GM20431 (cell line): ENCODE data around the gene SPOCK1.
"Not testable (repeated sequence)": the region's sequence is repeated elsewhere in the genome, so short reads cannot be mapped to it uniquely, and the experiment has no call there.

ENCODE experiments used
- in situ Hi-C: fragments of 300-500 bp; cut with MseI, MboI; formaldehyde crosslinking; loops from one replicate; pipeline ENCODE4 v1.15.0; 2020; ENCODE audit warnings: low sequenced_read_pairs; ENCODE audit not compliant: unreplicated experiment

SPOCK1 gene

DNA sequence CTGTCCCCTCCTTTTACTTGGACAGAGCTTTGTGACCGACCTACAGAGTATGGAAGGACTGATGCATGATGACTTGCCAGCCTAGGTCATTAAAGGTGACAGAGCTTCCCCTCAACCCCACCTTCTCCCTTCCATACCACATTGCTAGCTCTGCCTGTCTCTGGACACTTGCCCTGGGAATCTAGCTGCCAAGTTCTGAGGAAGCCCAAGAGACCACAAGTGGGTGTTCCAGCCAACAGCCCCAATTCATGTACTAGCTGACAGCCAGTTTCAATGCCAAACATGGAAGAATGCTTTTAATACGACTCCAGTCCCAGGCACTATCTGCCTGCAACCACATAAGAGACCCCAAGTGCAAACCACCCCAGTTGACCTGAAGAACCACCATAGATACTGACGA lies 477.1 kb downstream of the SPOCK1 start:
- in situ Hi-C loops, result no loop called here

DNA sequence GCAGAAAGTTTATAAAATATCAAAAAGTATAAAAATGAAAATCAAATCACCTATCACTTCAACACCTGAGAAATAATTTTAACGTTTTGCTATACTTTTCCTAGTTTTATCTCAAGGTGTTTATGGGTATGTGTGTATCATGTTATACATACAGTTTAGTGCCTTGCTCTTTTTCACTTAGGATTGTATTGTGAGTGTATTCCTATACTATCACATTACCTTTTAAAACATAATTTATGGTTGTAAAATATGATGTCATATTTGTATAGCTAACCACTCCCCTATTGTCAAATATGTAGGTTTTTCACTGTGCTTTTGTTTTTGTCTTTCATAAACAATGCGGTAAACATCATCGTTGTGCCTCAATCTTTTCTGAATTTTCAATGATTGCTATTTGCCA lies 479.9 kb downstream of the SPOCK1 start:
- in situ Hi-C loops, result no loop called here

DNA sequence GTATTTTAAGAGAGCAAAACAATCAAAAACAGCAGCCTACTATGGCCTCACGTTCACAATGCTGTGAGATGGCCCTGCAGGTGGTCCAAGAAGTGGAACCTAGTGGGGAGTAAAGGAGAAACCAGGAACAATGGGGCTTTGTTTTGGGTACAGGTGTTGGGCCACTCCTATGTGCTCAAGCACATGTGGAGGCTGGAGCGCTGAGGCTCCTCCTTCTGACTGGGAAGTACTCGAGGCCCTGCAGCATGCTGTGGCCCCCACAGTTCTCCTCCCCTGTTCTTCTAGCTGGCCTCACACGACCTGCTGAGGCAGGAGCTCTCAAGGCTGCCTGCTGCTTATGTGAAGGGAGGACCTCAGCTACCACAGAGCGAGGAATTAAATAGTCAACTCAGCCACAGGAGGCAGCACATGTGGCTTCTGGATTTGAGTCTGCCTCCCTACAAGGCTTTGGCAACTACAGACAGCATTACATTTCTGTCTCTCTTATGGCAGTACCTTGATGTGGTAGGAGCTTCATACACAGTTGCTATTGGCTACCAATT lies 482.3 kb downstream of the SPOCK1 start:
- in situ Hi-C loops, result no loop called here

DNA sequence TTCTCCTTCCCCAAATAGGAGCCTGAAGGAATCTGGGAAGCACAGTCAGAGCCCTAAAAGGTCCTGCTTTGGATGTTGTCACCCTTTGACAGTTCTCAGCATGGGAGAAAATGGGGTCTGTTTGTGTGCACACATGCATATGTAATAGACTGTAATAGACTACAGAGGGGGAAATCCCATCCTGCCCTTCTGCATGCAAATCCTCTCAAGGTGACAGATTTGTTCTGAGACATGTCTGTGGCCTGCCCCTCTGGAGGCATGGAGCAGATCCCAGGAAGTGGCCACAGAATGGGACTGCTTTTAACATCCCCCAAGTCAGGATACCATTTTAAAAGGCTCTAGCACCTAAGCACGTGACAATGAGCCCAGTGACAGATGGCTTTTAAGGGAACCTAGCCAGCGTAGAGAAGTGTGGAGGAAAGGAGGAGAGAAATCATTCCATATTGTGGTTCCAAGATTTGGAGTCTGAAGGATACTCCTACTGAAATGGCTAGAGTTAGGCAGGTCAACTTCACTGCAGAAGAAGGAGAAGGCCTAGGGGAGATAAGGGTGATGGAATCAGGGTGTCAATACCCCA lies 483.5 kb downstream of the SPOCK1 start:
- in situ Hi-C loops, result no loop called here

DNA sequence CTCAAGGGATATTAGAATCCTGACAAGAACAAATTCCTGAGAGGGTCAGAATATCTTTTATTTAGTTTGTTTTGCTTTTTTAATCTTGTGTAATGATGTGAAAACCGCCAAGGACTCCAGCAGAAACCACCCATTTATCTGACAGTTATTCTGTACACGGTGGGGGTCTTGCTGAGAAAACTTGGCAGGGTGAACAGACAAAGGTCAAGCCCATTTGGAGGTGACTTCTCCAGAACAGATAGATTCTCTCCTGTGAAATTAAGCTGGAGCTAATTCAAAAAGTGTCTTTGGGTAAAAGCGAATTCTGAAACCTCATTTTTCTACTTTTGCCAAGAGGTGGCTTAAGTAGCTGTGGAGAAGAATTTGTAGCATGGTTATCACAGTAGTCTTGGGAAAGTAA lies 484.4 kb downstream of the SPOCK1 start:
- in situ Hi-C loops, result no loop called here

DNA sequence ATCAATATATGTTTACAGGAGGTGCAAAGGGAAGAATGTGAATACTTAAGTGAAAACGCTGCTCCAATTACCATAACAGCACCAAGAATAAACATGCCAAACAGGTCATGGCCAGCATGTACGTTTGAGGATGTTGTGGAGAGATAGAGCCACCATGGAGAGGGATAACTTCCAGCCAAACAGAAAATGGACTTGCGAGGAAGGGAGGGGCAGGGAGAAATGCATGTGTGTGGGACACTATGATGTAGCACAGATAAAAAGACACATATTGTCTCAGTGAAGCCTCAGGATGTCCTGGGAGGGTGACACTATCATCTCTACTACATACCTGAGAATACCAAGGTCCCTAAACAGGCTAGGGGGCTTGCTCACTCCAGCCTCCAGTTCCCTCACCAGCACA lies 488.9 kb downstream of the SPOCK1 start:
- in situ Hi-C loops, result no loop called here

DNA sequence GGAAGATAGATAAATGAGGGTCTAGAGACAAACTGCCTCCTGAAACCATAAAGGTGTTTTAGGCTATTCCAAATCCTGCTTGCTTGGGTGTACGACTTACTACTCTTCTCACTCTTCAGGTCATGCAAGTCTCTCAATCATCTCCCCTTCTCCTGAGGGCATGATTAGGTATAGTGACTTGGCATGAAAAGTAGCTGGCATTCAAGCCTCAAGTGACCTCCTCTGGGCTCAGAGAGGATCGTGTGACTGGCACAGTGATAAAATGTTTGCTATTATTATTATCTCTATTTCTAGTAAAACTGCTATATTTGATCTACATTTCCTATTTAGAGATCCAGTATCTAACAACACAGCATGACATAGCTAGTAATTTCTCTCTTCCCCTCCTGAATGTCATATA lies 494.8 kb downstream of the SPOCK1 start:
- in situ Hi-C loops, result no loop called here

DNA sequence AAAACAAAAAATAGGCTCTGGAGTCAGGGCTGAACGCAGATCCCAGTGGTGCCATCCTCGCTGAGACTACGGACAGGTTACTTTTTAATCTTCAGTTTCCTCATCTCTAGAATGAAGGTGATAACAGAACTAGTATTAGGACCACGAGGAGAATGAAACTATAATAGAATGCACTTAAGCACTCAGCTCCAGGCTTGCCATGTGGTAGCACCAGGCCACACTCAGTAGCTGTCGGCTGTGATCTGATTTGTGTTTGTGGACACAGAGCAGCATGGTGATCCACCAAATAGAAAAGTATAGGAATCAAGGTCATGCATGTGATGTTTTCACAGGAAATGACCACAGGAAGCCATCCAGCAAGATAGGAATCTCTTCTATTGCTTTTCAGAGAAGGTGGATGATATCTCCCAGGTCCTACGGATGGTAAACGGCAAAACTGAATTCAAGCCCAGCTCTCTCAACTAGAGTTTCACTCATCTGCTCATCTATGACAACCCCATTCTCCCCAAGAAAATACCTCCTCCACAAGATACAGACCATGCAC lies 498.0 kb downstream of the SPOCK1 start:
- in situ Hi-C loops, result no loop called here

DNA sequence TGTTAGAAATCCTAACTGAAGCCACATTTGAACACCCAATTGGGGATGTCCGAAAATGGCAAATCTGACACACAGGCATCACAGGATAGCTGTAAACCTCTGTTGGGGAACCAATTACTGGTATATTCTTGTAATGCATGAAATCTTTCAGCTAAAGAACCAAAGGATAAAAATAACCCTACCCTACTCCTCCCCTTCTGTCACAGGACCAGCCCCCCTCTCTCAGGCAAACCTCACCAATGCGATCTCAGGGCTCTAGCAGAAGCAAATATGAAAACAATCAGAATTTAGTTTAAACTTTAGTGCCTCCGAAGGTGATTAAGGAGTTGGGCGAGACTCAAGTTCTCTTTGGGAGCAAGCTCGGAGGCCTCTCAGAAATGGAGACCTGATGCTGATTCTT lies 499.3 kb downstream of the SPOCK1 start:
- in situ Hi-C loops, result no loop called here

DNA sequence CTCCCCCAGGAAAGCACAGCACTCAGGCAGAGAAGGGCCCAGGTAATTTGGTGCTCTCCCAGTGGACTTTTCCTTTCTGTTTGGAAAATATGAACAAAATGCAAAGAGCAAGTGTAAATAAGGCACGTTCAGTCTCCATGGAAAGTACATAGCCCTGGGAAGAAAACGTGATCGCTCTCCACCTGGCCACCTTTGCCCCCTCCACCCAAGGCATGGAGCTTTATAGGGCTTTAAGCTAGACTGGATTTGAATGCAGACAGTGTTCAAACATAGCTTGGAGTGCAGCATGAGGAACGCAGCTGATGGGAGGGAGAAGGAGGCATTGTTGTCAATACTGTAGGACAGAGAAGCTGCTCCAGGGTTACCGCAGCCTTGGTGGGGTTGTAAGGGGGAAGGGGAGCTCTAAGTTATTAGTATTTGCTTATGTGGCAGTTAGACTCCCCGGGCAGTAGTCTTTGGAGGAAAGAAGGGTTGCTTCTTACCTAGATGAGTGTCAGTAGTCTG lies 500.2 kb downstream of the SPOCK1 start:
- in situ Hi-C loops, result no loop called here

DNA sequence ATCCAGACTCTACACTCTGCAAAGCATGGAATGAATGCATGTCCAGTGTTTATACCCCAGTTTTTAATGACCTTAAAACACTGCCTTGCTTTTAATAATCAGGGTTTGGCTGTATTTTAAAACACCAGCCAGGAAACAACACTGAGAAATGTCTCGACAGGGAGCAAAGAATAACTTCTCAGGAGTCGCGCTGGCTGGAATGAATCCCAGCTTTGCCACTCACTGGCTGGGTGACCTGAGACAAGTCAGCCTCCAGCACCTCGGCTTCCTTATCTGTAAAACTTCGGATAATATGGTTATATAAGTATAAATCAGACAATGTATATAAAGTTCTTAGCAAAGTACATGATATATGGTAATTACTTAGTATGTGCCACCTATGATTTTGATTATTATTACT lies 505.0 kb downstream of the SPOCK1 start:
- in situ Hi-C loops, result no loop called here

DNA sequence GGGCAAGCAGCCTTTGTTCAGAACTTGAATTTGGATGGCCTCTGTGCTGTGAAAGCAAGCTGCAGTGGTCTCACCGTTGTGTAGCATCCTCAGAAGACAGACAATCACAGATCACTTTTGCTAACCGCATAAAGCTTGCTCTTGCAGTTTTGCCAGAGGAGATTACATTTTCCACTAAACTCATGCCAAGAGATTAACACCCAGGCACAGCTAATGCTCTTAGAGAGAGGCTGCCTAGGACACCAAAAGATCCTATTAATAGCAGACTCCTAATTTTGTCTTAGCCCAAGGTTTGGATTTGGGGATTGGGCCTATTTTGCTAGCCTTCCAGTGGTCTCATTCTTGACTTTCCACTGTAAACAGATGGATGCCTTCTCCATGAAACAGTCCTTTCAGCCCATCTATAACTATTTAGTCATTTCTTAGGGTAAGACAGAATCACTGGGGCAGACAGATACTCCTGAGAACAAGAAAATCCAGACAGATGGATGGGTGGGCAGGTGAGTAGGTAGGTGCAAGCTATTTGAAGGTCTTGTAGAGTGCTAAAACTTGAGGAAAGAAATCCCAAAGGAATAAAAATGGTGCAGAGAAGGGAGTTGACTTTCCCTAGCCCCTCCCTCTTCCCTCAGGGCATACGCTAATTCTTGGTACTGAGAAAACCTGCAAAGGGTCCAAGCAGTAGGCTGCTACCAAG lies 506.2 kb downstream of the SPOCK1 start:
- in situ Hi-C loops, result no loop called here

DNA sequence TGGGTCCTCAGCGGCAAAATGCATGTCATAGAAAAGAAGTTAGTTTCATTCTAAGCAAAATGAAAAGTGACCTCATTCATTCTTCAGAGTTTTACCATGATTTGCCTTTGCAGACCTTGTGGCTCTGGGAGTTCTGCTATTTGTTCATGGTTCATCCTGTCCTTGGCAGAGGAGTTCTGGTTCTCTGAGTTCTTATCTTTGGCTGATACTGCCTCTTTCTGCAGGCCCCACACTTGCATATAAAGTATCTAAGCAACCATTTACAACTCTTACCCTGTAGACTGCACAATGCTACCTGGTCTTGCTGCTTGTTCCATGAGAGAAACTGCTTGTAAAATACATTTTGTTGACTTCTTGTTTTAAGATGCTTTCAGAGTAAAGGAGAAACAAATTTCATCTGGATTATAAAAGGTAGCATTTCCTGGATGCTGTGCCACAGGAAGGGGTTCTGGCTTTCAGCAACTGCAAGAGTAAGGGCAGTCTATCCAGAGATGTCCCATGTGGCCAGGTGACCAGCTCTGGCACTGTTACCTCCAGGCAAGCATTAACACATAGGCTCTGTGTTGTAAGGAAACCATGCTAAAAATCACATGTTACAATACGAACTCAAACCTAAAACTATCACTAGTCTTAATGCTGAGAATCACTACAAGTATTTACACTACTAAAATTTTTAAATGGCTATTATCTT lies 513.2 kb downstream of the SPOCK1 start:
- in situ Hi-C loops, result no loop called here

DNA sequence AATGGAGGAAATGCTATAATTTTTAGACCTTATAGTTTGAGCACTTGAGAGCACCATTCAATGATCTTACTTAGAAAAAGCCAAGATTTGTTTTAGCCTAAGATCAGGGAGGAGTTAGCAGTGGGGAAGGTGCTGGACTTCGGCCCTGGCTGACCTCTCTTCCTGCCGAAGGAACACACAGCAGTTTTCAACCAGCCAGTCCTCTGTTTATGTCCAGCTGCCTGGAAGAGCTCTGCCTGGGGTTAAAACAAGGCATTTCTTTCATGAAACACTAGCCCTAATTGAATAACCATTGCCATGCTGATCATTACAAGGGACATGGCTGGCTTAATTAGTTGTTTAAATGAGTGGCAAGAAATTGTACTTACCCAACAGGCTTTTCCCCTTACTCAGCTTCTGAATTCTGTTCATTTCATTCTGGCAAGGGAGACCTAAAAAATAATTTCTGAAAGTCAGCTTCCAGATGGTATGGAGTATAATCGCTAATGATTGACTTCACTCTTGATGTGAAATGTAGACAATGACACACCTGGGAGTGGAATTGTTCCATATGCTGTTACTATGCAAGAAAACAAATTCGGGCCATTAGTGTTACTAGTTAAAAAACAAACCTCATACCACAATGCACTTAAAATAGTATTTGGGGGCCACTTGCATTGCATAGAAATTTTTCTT lies 514.2 kb downstream of the SPOCK1 start:
- in situ Hi-C loops, result no loop called here

DNA sequence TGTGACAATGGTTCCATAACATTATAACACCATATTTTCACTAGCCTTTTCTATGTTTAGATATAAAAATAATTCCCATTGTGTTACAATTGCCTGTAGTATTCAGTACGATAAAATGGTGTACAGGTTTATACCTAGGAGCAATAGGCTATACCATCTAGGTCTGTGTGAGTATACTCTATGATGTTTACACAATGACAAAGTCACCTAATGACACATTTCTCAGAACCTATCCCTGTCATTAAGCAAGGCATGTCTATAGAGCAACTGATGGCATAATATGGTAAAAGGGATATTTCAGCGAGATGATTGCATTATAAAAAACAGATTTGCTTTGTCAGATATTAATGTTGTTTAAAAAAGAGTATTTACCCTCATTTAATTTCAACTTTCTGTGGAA lies 517.2 kb downstream of the SPOCK1 start:
- in situ Hi-C loops, result no loop called here

DNA sequence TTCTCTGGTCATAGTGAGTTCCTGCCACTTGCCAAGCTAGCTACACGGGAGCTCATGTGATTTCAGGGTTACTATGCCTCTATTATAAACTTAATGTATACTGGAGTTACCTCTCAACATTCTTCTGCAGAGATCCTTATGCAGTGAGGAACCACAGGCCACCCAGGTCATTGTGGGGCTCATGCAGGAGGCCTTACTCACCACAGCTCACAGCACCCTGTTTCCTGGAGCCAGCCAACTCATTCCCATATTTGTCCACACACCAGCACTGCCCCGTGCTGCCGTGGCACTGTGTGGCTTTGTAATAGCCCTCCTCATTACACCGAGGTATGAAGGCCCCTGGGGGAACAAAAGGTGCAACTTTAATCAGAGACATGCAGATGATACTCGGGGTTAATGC lies 520.0 kb downstream of the SPOCK1 start:
- in situ Hi-C loops, result no loop called here

DNA sequence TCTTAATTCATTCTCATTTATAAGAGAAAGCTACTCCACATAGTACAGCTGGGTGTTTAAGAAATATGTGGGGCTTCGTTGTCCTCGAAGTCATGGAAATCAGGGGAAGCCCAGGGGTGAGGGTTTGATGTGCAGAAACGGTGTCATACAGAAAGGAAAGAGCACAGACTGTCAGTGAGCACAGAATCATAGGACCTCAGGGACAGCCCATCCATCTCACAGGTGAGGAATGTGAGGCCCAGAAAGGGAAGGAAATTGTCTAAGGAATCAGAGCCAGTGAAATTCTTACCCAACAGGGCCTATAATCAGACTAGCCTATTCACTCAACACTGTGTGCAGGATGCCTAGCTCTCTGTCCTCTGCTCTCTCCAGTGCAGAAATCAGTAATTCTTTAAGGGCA lies 535.6 kb downstream of the SPOCK1 start:
- in situ Hi-C loops, result no loop called here

DNA sequence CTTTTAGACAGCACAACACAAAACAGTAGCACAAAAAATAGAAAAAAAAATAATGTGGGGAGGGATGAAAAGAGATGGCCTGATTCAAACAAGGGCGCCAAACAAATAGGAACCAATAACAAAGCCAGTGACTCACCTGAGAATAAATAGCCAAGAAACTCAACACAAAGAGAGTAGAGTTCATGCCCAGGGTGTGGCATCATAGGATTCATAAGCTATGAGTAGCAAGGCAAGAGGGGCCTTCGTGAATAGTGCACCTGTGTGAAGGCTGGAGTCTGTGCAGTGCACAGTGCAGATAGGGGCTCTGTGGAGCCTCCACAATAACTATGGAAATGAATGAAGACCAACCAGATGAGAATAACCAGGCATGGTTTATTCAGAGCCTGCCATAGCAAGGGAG lies 541.7 kb downstream of the SPOCK1 start:
- in situ Hi-C loops, result no loop called here

DNA sequence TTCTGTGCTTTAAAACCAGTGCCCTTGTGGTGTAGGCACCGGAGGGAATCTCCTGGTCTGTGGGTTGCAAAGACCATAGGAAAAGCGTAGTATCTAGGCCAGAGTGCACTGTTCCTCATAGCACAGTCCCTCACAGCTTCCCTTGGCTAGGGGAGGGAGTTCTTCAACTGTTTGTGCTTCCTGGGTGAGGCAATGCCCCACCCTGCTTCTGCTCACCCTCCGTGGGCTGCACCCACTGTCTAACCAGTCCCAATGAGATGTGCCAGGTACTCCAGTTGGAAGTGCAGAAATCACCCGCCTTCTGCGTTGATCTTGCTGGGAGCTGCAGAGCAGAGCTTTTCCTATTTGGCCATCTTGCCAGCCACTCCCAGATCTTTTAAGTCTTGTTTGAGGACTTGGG lies 545.0 kb downstream of the SPOCK1 start:
- in situ Hi-C loops, result not testable (repeated sequence)

DNA sequence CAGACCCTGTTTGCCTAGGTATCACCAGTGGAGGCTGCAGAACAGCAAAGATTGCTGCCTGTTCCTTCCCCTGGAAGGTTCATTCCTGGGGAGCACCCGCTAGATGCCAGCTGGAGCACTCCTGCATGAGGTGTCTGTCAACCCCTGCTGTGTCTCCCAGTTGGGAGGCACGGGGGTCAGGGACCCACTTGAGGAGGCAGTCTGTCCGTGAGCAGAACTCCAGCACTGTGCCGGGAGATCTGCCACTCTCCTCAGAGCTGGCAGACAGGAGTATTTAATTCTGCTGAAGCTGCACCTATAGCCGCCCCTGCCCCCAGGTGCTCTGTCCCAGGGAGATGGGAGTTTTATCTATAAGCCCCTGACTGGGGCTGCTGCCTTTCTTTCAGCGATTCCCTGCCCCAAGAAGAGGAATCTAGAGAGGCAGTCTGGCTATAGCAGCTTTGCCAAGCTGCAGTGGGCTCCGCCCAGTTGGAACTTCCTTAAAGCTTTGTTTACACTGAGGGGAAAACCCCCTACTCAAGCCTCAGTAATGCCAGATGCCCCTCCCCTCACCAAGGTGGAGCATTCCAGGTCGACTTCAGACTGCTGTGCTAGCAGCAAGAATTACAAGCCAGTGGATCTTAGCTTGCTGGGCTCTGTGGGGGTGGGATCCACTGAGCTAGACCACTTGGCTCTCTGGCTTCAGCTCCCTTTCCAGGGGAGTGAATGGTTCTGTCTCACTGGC lies 545.6 kb downstream of the SPOCK1 start:
- in situ Hi-C loops, result not testable (repeated sequence)
